Ishikawa (cell line): ENCODE measurements around the gene CLNS1A.

ENCODE experiments used
- CEBPB ChIP-seq: IDR thresholded peaks from 2 replicates; pipeline ENCODE4 v1.6.1; 2012
- CREB1 ChIP-seq: IDR thresholded peaks from 2 replicates; pipeline ENCODE4 v1.6.1; 2012; ENCODE audit warnings: low read depth
- EGR1 ChIP-seq: IDR thresholded peaks from 2 replicates; pipeline ENCODE4 v1.6.1; 2012
- EP300 ChIP-seq: IDR thresholded peaks from 2 replicates; pipeline ENCODE4 v1.6.1; 2012; ENCODE audit warnings: borderline replicate concordance
- FOXM1 ChIP-seq: IDR thresholded peaks from 2 replicates; pipeline ENCODE4 v1.6.1; 2012; ENCODE audit warnings: low read depth, borderline replicate concordance
- NFIC ChIP-seq: IDR thresholded peaks from 2 replicates; pipeline ENCODE4 v1.6.1; 2012
- RAD21 ChIP-seq: IDR thresholded peaks from 2 replicates; pipeline ENCODE4 v1.6.1; 2012; ENCODE audit warnings: low read depth
- TAF1 ChIP-seq: IDR thresholded peaks from 2 replicates; pipeline ENCODE4 v1.6.1; 2012; ENCODE audit warnings: low read depth, mild to moderate bottlenecking
- TCF12 ChIP-seq: IDR thresholded peaks from 2 replicates; pipeline ENCODE4 v1.6.1; 2012; ENCODE audit warnings: low read depth
- TEAD4 ChIP-seq: IDR thresholded peaks from 2 replicates; pipeline ENCODE4 v1.6.1; 2012
- YY1 ChIP-seq: IDR thresholded peaks from 2 replicates; pipeline ENCODE4 v1.6.1; 2012; ENCODE audit warnings: low read depth
- ZBTB7A ChIP-seq: IDR thresholded peaks from 2 replicates; pipeline ENCODE4 v1.6.1; 2012; ENCODE audit warnings: low read depth
- TF ChIP-seq, protein P1 (sequence below): IDR thresholded peaks from 2 replicates; pipeline ENCODE4 v1.6.1; 2012; ENCODE audit warnings: low read depth, mild to moderate bottlenecking
- TF ChIP-seq, protein P2 (sequence below): IDR thresholded peaks from 2 replicates; pipeline ENCODE4 v1.6.1; 2012
- TF ChIP-seq, protein P3 (sequence below): IDR thresholded peaks from 2 replicates; pipeline ENCODE4 v1.6.1; 2012

The CLNS1A gene

DNA sequence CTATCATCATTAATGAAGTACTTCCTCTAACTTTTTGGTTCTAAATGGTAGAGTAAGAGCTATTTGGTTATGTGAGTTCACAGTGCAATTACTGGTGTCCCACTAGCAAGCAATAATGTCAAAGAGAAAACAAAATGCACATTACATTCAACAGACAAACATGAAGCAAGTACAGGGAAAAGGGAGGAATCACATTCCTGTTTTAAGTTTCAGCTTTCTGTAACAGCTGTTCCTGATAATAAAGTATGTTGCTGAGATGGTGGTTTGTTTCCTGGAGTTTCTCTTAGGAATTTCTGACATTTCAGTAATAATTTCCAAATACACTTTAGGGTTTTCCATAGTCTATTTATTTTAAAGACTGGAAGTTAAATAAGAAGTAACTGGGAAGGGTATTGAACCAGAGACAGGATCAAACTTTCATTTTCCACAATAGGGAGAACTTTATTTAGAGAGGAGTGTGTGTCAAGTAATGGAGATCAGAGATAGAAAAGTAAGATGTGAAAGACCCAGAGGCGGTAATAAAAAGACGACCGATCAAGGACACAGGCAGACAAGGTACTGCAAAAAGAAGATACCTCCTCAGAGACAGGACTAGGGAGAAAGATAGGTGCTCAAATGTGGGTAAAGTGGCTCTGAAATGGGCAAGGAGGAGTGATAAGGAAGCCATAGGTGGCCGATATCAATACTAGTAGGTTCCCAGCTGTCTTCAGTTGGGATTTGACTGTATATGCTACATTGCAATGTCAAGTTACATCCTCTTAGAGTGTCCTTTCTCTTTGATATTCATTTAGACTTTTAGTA lies 20.8 kb upstream of the CLNS1A start:
- TF ChIP-seq EGR1, result no peak
- no peak for TF ChIP-seq RAD21
- TF ChIP-seq CREB1, result no peak
- TF ChIP-seq TCF12, result no peak
- TF ChIP-seq CEBPB, result no peak
- TF ChIP-seq, protein P1, sequence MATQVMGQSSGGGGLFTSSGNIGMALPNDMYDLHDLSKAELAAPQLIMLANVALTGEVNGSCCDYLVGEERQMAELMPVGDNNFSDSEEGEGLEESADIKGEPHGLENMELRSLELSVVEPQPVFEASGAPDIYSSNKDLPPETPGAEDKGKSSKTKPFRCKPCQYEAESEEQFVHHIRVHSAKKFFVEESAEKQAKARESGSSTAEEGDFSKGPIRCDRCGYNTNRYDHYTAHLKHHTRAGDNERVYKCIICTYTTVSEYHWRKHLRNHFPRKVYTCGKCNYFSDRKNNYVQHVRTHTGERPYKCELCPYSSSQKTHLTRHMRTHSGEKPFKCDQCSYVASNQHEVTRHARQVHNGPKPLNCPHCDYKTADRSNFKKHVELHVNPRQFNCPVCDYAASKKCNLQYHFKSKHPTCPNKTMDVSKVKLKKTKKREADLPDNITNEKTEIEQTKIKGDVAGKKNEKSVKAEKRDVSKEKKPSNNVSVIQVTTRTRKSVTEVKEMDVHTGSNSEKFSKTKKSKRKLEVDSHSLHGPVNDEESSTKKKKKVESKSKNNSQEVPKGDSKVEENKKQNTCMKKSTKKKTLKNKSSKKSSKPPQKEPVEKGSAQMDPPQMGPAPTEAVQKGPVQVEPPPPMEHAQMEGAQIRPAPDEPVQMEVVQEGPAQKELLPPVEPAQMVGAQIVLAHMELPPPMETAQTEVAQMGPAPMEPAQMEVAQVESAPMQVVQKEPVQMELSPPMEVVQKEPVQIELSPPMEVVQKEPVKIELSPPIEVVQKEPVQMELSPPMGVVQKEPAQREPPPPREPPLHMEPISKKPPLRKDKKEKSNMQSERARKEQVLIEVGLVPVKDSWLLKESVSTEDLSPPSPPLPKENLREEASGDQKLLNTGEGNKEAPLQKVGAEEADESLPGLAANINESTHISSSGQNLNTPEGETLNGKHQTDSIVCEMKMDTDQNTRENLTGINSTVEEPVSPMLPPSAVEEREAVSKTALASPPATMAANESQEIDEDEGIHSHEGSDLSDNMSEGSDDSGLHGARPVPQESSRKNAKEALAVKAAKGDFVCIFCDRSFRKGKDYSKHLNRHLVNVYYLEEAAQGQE, result no peak

DNA sequence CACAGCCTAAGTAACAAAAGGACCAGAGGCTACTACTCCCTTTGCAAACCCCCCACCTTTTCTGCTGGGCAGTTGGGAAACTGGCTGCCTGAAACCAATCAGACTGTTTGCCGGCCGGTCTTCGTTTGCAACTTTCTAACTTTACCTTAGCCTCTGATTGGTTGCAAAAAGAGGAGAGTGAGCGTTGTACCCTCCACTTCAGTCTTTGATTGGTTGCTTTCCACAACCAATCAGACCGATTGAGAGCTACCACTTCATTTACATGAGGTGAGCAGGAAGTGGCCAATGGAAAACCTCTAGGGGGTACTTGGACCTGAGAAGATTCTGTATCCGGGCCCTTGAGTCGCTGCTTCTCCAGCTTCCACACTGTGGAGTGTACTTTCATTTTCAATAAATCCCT lies 18.8 kb upstream of the CLNS1A start:
- no peak for TF ChIP-seq NFIC
- no peak for TF ChIP-seq CREB1
- TF ChIP-seq TEAD4, result no peak

DNA sequence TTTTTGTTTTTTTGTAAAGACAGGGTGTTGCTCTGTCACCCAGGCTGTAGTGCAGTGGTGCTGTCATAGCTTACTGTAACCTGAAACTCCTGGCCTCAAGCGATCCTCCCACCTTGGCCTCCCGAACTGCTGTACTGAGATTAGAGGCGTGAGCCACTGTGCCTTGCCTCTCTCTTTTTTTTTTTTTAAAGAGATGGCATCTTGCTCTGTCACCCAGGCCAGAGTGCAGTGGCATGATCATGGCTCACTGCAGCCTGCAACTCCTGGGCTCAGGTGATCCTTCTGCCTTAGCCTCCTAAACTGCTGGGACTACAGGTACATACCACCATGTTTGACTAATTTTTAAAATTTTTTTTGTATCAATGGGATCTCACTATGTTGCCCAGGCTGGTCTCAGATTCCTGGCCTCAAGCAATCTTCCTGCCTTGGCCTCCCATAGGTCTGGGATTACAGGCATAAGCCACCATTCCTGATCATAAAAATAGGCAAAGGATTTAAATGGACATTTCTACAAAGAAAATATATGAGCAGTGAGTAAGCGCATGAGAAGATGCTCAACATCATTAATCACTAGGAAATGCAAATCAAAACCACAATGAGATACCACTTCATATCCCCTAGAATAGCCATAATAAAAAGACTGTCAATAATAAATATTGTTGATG lies 17.3 kb upstream of the CLNS1A start:
- TF ChIP-seq TCF12, result no peak
- no peak for TF ChIP-seq NFIC
- no peak for TF ChIP-seq CEBPB

DNA sequence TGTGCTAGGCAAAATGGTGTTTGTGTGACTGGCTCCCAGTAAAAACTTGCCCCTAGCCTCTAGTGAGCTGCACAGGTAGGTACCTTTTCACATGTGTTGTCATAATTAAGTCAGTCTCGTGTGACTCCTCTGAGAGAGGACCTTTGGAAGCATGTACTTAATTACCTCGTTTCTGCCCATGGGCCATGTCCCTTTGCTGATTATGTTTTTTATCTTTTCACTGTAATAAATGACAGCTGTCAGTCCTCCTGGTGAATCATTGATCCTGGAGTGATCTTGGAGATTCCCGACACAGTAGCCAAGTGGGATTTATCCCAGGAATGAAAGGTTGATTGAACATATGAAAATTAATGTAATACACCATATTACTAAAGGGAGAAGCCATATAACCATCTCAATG lies 12.5 kb upstream of the CLNS1A start:
- no peak for TF ChIP-seq TAF1
- TF ChIP-seq NFIC, result no peak
- no peak for TF ChIP-seq TEAD4
- TF ChIP-seq, protein P2, sequence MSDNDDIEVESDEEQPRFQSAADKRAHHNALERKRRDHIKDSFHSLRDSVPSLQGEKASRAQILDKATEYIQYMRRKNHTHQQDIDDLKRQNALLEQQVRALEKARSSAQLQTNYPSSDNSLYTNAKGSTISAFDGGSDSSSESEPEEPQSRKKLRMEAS, result no peak
- no peak for TF ChIP-seq CEBPB
- TF ChIP-seq, protein P3, sequence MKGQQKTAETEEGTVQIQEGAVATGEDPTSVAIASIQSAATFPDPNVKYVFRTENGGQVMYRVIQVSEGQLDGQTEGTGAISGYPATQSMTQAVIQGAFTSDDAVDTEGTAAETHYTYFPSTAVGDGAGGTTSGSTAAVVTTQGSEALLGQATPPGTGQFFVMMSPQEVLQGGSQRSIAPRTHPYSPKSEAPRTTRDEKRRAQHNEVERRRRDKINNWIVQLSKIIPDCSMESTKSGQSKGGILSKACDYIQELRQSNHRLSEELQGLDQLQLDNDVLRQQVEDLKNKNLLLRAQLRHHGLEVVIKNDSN, result no peak

DNA sequence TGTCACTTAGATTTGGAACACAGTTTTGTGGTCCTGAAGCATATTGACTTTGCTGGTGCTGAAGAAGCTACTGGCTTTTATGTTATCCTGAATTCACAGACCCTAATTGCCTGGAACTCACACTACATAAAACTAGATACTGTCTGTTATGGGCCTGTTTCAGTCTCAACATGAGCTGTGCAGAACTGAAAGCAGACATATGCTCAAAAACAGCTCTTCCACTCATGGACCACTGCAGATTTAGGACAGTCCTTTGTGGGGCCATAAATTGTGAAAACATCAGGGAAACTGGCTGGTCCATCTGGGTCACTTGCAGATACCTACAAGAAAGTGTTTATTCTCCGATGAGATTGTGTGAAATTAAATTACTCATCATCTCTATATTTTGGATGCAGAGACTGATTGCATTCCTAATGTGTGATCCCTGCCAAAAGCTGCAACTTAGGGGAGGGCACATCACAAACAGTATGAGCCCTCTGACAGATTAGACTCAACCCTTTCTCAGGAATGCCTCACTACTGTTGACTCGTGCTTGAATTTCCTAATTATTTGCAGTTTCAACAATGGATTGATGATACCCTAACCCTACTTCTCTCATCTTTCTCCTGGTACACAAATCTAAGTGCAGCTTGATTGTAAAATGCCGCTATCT lies 10.2 kb upstream of the CLNS1A start:
- TF ChIP-seq EGR1 (no peak), YY1 (no peak), FOXM1 (no peak), EP300 (no peak), TAF1 (no peak), ZBTB7A (no peak)
- TF ChIP-seq, protein P1, result no peak

- TF ChIP-seq ZBTB7A (no peak), EP300 (no peak), RAD21 (no peak), CEBPB (no peak), TAF1 (no peak), YY1 (no peak), NFIC (no peak), TEAD4 (no peak), CREB1 (no peak), EGR1 (no peak), TCF12 (no peak), FOXM1 (no peak)
- TF ChIP-seq, protein P2, result no peak
- TF ChIP-seq, protein P3, result no peak
- TF ChIP-seq, protein P1, result no peak
These were observed 7.3 kb upstream of the CLNS1A start for GRCh38 chr11:77644887-77645286.
